ENCODE measurements around the gene TEX52.

DNA sequence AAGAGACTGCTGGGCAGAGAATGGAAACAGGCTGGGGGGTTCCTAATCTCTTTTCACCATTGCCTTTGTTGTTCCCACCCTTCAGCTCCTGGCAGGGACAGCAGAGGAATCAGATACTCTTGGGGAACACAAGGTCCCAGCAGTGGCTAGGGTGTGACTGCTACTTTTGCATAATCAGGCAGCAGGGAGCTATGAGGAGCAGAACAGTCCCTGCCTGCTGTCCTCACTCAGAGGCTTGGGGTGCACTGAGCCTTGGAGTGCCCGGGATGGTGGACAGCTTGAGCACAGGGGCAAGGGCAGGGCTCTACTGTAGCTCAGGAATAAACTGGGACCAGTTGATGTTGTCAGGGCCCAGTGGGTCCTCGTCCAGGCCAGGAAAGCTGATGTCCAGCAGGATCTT is 1.5 kb upstream of the TEX52 start:
- TF ChIP-seq CTCF (IDR thresholded peaks at IDR 0.05): no peak
- TF ChIP-seq POLR2AphosphoS5 (IDR thresholded peaks at IDR 0.05; ENCODE audit: insufficient read depth in 1 of 2, low read depth in 1 of 2): no peak
- TF ChIP-seq POLR2A (IDR thresholded peaks at IDR 0.05): no peak

Data from vagina (tissue), 2 donors.